IMR-90 (cell line): ENCODE measurements around the gene INPP5D. TPM values are rescaled to one million over a fixed set of nuclear protein-coding genes. Genes with fewer than 3 reads are reported as not detected.

ENCODE experiments used
- ATAC-seq: fragments of 200-7000 bp; cut with Tn5 transposase; 2 replicates; pipeline ENCODE4 v1.9.1; 2020; ENCODE audit warnings: low read depth, mild to moderate bottlenecking, moderate library complexity
- BruUV-seq: library from RNA; stranded (reverse); fragments of 400-500 nt; replicated peaks from 2 replicates; lab custom pipeline; 2021; lab: Mats Ljungman, UMichigan
- CTCF ChIA-PET: fragments of 300-600 bp; formaldehyde crosslinking; extraction: SDS; loops from one replicate; lab custom pipeline; 2021; ENCODE audit warnings: antibody characterized with exemption; lab: Yijun Ruan, JAX
- POLR2A ChIA-PET: fragments of 300-600 bp; sonication (Branson Sonifier 250); formaldehyde crosslinking; loops from one replicate; lab custom pipeline; 2022; ENCODE audit warnings: antibody characterized with exemption; ENCODE audit not compliant: unreplicated experiment; lab: Charles Lee
- DNase-seq: peaks from one replicate; pipeline ENCODE4 v3.0.0; 2013
- H2AFZ ChIP-seq: replicated peaks from 2 replicates; pipeline ENCODE3; 2013; ENCODE audit warnings: low read length, mild to moderate bottlenecking; ENCODE audit not compliant: poor library complexity
- H2AK5ac ChIP-seq: 2 replicates; pipeline ENCODE4 v1.6.1; 2013; ENCODE audit warnings: low read depth, low read length, inconsistent platforms
- H2AK9ac ChIP-seq: replicated peaks from 2 replicates; pipeline ENCODE3; 2013; ENCODE audit warnings: mild to moderate bottlenecking, low read depth, low read length, moderate library complexity; ENCODE audit not compliant: poor library complexity
- H2BK120ac ChIP-seq: 2 replicates; pipeline ENCODE4 v1.6.1; 2013; ENCODE audit warnings: low read depth, low read length, inconsistent platforms
- H2BK15ac ChIP-seq: 3 replicates; pipeline ENCODE4 v1.6.1; 2013; ENCODE audit warnings: low read depth, low read length, inconsistent platforms
- H2BK20ac ChIP-seq: 2 replicates; pipeline ENCODE4 v1.6.1; 2013; ENCODE audit warnings: low read depth, mild to moderate bottlenecking, inconsistent platforms, low read length, moderate library complexity
- H2BK5ac ChIP-seq: 2 replicates; pipeline ENCODE4 v1.6.1; 2013; ENCODE audit warnings: mild to moderate bottlenecking, low read depth, low read length, inconsistent platforms; ENCODE audit not compliant: poor library complexity, severe bottlenecking
- H3K14ac ChIP-seq: replicated peaks from 2 replicates; pipeline ENCODE4 v1.6.1; 2013; ENCODE audit warnings: low read depth, low read length, inconsistent platforms
- H3K18ac ChIP-seq: 2 replicates; pipeline ENCODE4 v1.6.1; 2013; ENCODE audit warnings: low read depth, low read length, control low read depth
- H3K23ac ChIP-seq: 2 replicates; pipeline ENCODE4 v1.6.1; 2013; ENCODE audit warnings: low read depth, low read length, inconsistent platforms
- H3K27ac ChIP-seq: 2 replicates; pipeline ENCODE4 v1.5.1; 2013; ENCODE audit warnings: mild to moderate bottlenecking, control low read depth, low read length; ENCODE audit not compliant: insufficient read depth
- H3K27me3 ChIP-seq: 2 replicates; pipeline ENCODE4 v1.6.1; 2013; ENCODE audit warnings: low read length; ENCODE audit not compliant: control insufficient read depth, insufficient read depth
- H3K36me3 ChIP-seq: 2 replicates; pipeline ENCODE4 v1.6.1; 2013; ENCODE audit warnings: low read length, mixed read lengths; ENCODE audit not compliant: control insufficient read depth, insufficient read depth
- H3K4ac ChIP-seq: 2 replicates; pipeline ENCODE4 v1.6.1; 2013; ENCODE audit warnings: low read depth, low read length, inconsistent platforms
- H3K4me1 ChIP-seq: 2 replicates; pipeline ENCODE4 v1.6.1; 2013; ENCODE audit warnings: low read length, mixed read lengths; ENCODE audit not compliant: control insufficient read depth, insufficient read depth
- H3K4me2 ChIP-seq: 2 replicates; pipeline ENCODE4 v1.6.1; 2013; ENCODE audit warnings: low read depth, mild to moderate bottlenecking, control low read depth, low read length, moderate library complexity
- H3K4me3 ChIP-seq: 2 replicates; pipeline ENCODE4 v1.5.1; 2013; ENCODE audit warnings: low read depth, mild to moderate bottlenecking, control low read depth, low read length, moderate library complexity; ENCODE audit not compliant: insufficient read depth
- H3K56ac ChIP-seq: 2 replicates; pipeline ENCODE4 v1.6.1; 2013; ENCODE audit warnings: low read length, inconsistent platforms; ENCODE audit not compliant: insufficient read depth; ENCODE audit errors: extremely low read depth
- H3K79me1 ChIP-seq, 2 experiments: 2 replicates each; pipeline ENCODE4 v1.6.1; 2013; ENCODE audit warnings: low read length in 2 of 2, inconsistent platforms in 1 of 2, low read depth in 1 of 2
- H3K9ac ChIP-seq: 2 replicates; pipeline ENCODE4 v1.6.1; 2013; ENCODE audit warnings: low read depth, low read length, control low read depth
- H3K9me1 ChIP-seq: 2 replicates; pipeline ENCODE4 v1.6.1; 2013; ENCODE audit warnings: low read length, inconsistent platforms; ENCODE audit not compliant: insufficient read depth
- H3K9me3 ChIP-seq: 2 replicates; pipeline ENCODE4 v1.6.1; 2013; ENCODE audit warnings: low read length; ENCODE audit not compliant: control insufficient read depth, insufficient read depth
- H4K20me1 ChIP-seq: 2 replicates; pipeline ENCODE4 v1.6.1; 2013; ENCODE audit warnings: low read length, inconsistent platforms; ENCODE audit not compliant: insufficient read depth
- H4K5ac ChIP-seq: 2 replicates; pipeline ENCODE4 v1.6.1; 2013; ENCODE audit warnings: mild to moderate bottlenecking, low read depth, low read length, control low read depth
- H4K8ac ChIP-seq, 2 experiments: 2 replicates each; pipeline ENCODE4 v1.6.1; 2013; ENCODE audit warnings: low read depth in 2 of 2, low read length in 2 of 2, control low read depth in 1 of 2, inconsistent platforms in 1 of 2
- H4K91ac ChIP-seq: 2 replicates; pipeline ENCODE4 v1.6.1; 2013; ENCODE audit warnings: low read depth, low read length, inconsistent platforms; ENCODE audit not compliant: insufficient read depth
- CEBPB ChIP-seq: IDR thresholded peaks from 2 replicates; pipeline ENCODE4 v1.6.1; 2012; ENCODE audit warnings: low read depth, low read length, improper control_type of control experiment
- MAZ ChIP-seq: IDR thresholded peaks from 2 replicates; pipeline ENCODE4 v1.6.1; 2012; ENCODE audit warnings: low read depth, mild to moderate bottlenecking, low read length, improper control_type of control experiment, moderate library complexity, borderline replicate concordance
- RFX5 ChIP-seq: IDR thresholded peaks from 2 replicates; pipeline ENCODE4 v1.8.0; 2012; ENCODE audit warnings: low read depth, mild to moderate bottlenecking, low read length, moderate library complexity
- WGBS, 2 experiments: methylation state at CpG; one replicate each; pipeline versions ENCODE4 v1.1.5 to v1.1.7; 2013; ENCODE audit warnings: missing lambda C conversion rate in 2 of 2; ENCODE audit not compliant: insufficient read length in 1 of 2; ENCODE audit errors: extremely low coverage in 2 of 2; 5-methylcytosine and 5-hydroxymethylcytosine counted together
- dilution Hi-C: fragments of 300-500 bp; cut with HindIII; formaldehyde crosslinking; loops from one replicate; pipeline ENCODE4 v1.14.3; 2018; ENCODE audit warnings: low sequenced_read_pairs; ENCODE audit not compliant: unreplicated experiment
- in situ Hi-C: fragments of 300-500 bp; cut with MboI; formaldehyde crosslinking; loops from 3 replicates; pipeline ENCODE4 v1.14.3; 2019; ENCODE audit warnings: low sequenced_read_pairs, inconsistent platforms, mixed read lengths
- intact Hi-C: fragments of 100-400 bp; cut with micrococcal nuclease; formaldehyde crosslinking; loops from 2 replicates; pipeline ENCODE4 v1.10.0; 2022
- polyA plus RNA-seq, 3 experiments: library from polyadenylated mRNA; depleted of rRNA; stranded (reverse); fragments of >200 nt; gene quantifications; 2 replicates each; pipeline ENCODE4 v1.2.3, GENCODE V29; 2012; ENCODE audit warnings: low replicate concordance in 1 of 3
- total RNA-seq: library from RNA; depleted of rRNA; stranded (reverse); fragments of >200 nt; gene quantifications from 2 replicates; pipeline ENCODE4 v1.2.3, GENCODE V29; 2012
- TF ChIP-seq, protein P1 (sequence below): conservative IDR thresholded peaks from 2 replicates; pipeline ENCODE4 v1.5.1; 2012; ENCODE audit warnings: mild to moderate bottlenecking, low read depth, low read length, improper control_type of control experiment
- TF ChIP-seq, protein P2 (sequence below): fragments of 150-350 bp; IDR thresholded peaks from 2 replicates; pipeline ENCODE4 v1.6.1; 2016; ENCODE audit warnings: low read depth, mild to moderate bottlenecking, low read length, moderate library complexity, borderline replicate concordance

INPP5D gene
- total and polyA plus RNA-seq, 2 of the 4 experiments (the other 2 are of a cell fraction) = 0.18 to 0.29 TPM

- no peak overlapping the region for H2AK9ac ChIP-seq
- ChIA-PET POLR2A (no interaction called here), CTCF (no interaction called here)
- dilution Hi-C loops (no loop called here), in situ Hi-C loops (no loop called here), intact Hi-C loops (no loop called here)
- no peaks in the 10 kb centered on the region for H3K79me1 ChIP-seq
- no peak overlapping the region for H4K5ac ChIP-seq
- no peak overlapping the region for H2BK15ac ChIP-seq
- H3K14ac ChIP-seq = no peak overlapping the region
- BruUV-seq = no TSS peak
- no peak overlapping the region for H3K4me2 ChIP-seq
- 57% methylated on average over 4 of the region's 9 CpGs; no CpG with 5 or more reads in 1 of the 2 experiments for WGBS, 2 experiments
- no peak overlapping the region for H3K9ac ChIP-seq
- H2BK120ac ChIP-seq = no peak overlapping the region
- H3K18ac ChIP-seq = no peak overlapping the region
- no peak overlapping the region for H3K27ac ChIP-seq
- H2AK5ac ChIP-seq = no peak overlapping the region
- H3K56ac ChIP-seq = no peak overlapping the region
- no peak overlapping the region for H2AFZ ChIP-seq
- H3K36me3 ChIP-seq = no peaks in the 10 kb centered on the region
- H3K9me1 ChIP-seq = no peaks in the 10 kb centered on the region
- no peak for DNase-seq
- peaks cover 35% of the 10 kb centered on the region for H3K27me3 ChIP-seq
- TF ChIP-seq, protein P1, sequence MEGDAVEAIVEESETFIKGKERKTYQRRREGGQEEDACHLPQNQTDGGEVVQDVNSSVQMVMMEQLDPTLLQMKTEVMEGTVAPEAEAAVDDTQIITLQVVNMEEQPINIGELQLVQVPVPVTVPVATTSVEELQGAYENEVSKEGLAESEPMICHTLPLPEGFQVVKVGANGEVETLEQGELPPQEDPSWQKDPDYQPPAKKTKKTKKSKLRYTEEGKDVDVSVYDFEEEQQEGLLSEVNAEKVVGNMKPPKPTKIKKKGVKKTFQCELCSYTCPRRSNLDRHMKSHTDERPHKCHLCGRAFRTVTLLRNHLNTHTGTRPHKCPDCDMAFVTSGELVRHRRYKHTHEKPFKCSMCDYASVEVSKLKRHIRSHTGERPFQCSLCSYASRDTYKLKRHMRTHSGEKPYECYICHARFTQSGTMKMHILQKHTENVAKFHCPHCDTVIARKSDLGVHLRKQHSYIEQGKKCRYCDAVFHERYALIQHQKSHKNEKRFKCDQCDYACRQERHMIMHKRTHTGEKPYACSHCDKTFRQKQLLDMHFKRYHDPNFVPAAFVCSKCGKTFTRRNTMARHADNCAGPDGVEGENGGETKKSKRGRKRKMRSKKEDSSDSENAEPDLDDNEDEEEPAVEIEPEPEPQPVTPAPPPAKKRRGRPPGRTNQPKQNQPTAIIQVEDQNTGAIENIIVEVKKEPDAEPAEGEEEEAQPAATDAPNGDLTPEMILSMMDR = no peak
- TF ChIP-seq, protein P2, sequence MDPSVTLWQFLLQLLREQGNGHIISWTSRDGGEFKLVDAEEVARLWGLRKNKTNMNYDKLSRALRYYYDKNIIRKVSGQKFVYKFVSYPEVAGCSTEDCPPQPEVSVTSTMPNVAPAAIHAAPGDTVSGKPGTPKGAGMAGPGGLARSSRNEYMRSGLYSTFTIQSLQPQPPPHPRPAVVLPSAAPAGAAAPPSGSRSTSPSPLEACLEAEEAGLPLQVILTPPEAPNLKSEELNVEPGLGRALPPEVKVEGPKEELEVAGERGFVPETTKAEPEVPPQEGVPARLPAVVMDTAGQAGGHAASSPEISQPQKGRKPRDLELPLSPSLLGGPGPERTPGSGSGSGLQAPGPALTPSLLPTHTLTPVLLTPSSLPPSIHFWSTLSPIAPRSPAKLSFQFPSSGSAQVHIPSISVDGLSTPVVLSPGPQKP = no peak
- TF ChIP-seq CEBPB (no peak), RFX5 (no peak), MAZ (no peak)
- H2BK5ac ChIP-seq = no peak overlapping the region
- H4K20me1 ChIP-seq = no peaks in the 10 kb centered on the region
- no peaks in the 10 kb centered on the region for H3K9me3 ChIP-seq
- no peak overlapping the region for H3K4ac ChIP-seq
- no peaks in the 10 kb centered on the region for H3K4me1 ChIP-seq
- no peak overlapping the region for H3K23ac ChIP-seq
- ATAC-seq = no peak
- H2BK20ac ChIP-seq = no peak overlapping the region
- no peak overlapping the region for H4K8ac ChIP-seq
- H4K91ac ChIP-seq = no peak overlapping the region
- no peak overlapping the region for H3K4me3 ChIP-seq
Observed at GRCh38 chr2:233042549-233042948, 17.6 kb upstream of the INPP5D start.
